ENCODE measurements around the gene ROR1.

- no peak for TF ChIP-seq CTCF (IDR thresholded peaks at IDR 0.05)
- no peak for TF ChIP-seq POLR2A (IDR thresholded peaks at IDR 0.05)
Observed at GRCh38 chr1:64043288-64043687, 269.5 kb downstream of the ROR1 start.

All from thyroid gland (tissue), 4 donors.